ENCODE results near the gene RBMS3. TPM values are rescaled to one million over a fixed set of nuclear protein-coding genes. Genes with fewer than 3 reads are reported as not detected.

RBMS3 gene
- total RNA-seq, 4 donors from 2014 or later = 2.8 to 77.6 (median 13.7) TPM

GRCh38 chr3:29777869-29778268 lies 497.0 kb downstream of the RBMS3 start:
- H3K36me3 ChIP-seq = no peaks in the 10 kb centered on the region
- no peak overlapping the region for H3K4me3 ChIP-seq
- no peak overlapping the region for H3K27ac ChIP-seq
- no peaks in the 10 kb centered on the region for H3K9me3 ChIP-seq
- H3K4me1 ChIP-seq = no peaks in the 10 kb centered on the region
- no peak for DNase-seq
- TF ChIP-seq POLR2A (IDR thresholded peaks at IDR 0.05) (no peak), CTCF (IDR thresholded peaks at IDR 0.05) (no peak)
- H3K27me3 ChIP-seq = no peaks in the 10 kb centered on the region

GRCh38 chr3:29789686-29790085 lies 508.8 kb downstream of the RBMS3 start:
- no peaks in the 10 kb centered on the region for H3K27me3 ChIP-seq
- H3K4me3 ChIP-seq = no peak overlapping the region
- TF ChIP-seq CTCF (IDR thresholded peaks at IDR 0.05) = no peak
- TF ChIP-seq POLR2A (IDR thresholded peaks at IDR 0.05) = no peak
- H3K36me3 ChIP-seq = no peaks in the 10 kb centered on the region
- H3K4me1 ChIP-seq = no peaks in the 10 kb centered on the region
- no peak overlapping the region for H3K27ac ChIP-seq
- no peak for DNase-seq
- H3K9me3 ChIP-seq = no peaks in the 10 kb centered on the region

GRCh38 chr3:29796808-29797207 lies 515.9 kb downstream of the RBMS3 start:
- no peaks in the 10 kb centered on the region for H3K27me3 ChIP-seq
- no peaks in the 10 kb centered on the region for H3K4me1 ChIP-seq

GRCh38 chr3:29802057-29802456 lies 521.2 kb downstream of the RBMS3 start:
- no peak for DNase-seq
- Histone ChIP-seq H3K4me1 (no peaks in the 10 kb centered on the region), H3K27ac (no peak overlapping the region), H3K27me3 (no peaks in the 10 kb centered on the region), H3K4me3 (no peak overlapping the region), H3K9me3 (no peaks in the 10 kb centered on the region), H3K36me3 (no peaks in the 10 kb centered on the region)
- TF ChIP-seq POLR2A (IDR thresholded peaks at IDR 0.05) = no peak
- TF ChIP-seq CTCF (IDR thresholded peaks at IDR 0.05) = no peak

More at GRCh38 chr3:29796808-29797207, 515.9 kb downstream of the RBMS3 start:
- Histone ChIP-seq H3K4me3 (no peak overlapping the region), H3K9me3 (no peaks in the 10 kb centered on the region), H3K36me3 (no peaks in the 10 kb centered on the region), H3K27ac (no peak overlapping the region)
- no peak for DNase-seq
- TF ChIP-seq POLR2A (IDR thresholded peaks at IDR 0.05) (no peak), CTCF (IDR thresholded peaks at IDR 0.05) (no peak)

GRCh38 chr3:29804044-29804443 lies 523.2 kb downstream of the RBMS3 start:
- no peak for DNase-seq
- no peaks in the 10 kb centered on the region for H3K36me3 ChIP-seq

More at GRCh38 chr3:29804044-29804443, 523.2 kb downstream of the RBMS3 start:
- H3K4me3 ChIP-seq = no peak overlapping the region
- H3K9me3 ChIP-seq = no peaks in the 10 kb centered on the region
- TF ChIP-seq CTCF (IDR thresholded peaks at IDR 0.05) (no peak), POLR2A (IDR thresholded peaks at IDR 0.05) (no peak)
- no peaks in the 10 kb centered on the region for H3K4me1 ChIP-seq
- H3K27ac ChIP-seq = no peak overlapping the region
- no peaks in the 10 kb centered on the region for H3K27me3 ChIP-seq
